A673 (cell line): ENCODE results near the gene FKTN.

ENCODE experiments used
- EZH2 ChIP-seq: fragments of 200-600 bp; sonication (generic); IDR thresholded peaks from 2 replicates; pipeline ENCODE4 v1.6.1; 2017; ENCODE audit warnings: borderline replicate concordance, low read depth, mild to moderate bottlenecking, mixed read lengths, antibody characterized with exemption, low read length; ENCODE audit not compliant: poor library complexity, severe bottlenecking
- TF ChIP-seq, protein P1 (sequence below): fragments of 300-800, 200-600 bp; sonication (generic); conservative IDR thresholded peaks from 2 replicates; pipeline ENCODE4 v1.5.1; 2017; ENCODE audit warnings: low read depth, mild to moderate bottlenecking, antibody characterized with exemption, low read length, moderate library complexity, mixed read lengths

DNA sequence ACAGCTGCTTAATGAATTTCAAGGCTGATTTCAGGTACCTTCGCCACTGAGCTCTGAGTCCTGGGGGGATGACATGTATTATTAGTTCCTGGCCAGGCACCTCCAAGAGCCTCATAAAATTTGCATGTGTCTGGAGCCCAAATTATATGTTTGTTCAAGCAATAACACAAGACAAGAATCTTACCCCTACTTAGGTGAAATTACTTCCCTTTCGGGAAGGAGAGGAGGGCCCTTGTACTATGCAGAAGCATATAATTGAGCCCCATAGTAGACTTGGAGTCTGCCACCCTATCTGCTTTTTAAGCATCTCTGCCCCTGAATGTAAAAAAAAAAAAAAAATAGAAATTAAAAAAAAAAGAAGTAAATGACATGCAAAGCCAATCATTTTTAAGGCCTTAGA lies 123.4 kb downstream of the FKTN start:
- TF ChIP-seq, protein P1, sequence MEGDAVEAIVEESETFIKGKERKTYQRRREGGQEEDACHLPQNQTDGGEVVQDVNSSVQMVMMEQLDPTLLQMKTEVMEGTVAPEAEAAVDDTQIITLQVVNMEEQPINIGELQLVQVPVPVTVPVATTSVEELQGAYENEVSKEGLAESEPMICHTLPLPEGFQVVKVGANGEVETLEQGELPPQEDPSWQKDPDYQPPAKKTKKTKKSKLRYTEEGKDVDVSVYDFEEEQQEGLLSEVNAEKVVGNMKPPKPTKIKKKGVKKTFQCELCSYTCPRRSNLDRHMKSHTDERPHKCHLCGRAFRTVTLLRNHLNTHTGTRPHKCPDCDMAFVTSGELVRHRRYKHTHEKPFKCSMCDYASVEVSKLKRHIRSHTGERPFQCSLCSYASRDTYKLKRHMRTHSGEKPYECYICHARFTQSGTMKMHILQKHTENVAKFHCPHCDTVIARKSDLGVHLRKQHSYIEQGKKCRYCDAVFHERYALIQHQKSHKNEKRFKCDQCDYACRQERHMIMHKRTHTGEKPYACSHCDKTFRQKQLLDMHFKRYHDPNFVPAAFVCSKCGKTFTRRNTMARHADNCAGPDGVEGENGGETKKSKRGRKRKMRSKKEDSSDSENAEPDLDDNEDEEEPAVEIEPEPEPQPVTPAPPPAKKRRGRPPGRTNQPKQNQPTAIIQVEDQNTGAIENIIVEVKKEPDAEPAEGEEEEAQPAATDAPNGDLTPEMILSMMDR: no peak
- TF ChIP-seq EZH2: no peak
